H9 (cell line): ENCODE measurements around the gene SERP1. TPM values are rescaled to one million over a fixed set of nuclear protein-coding genes. Genes with fewer than 3 reads are reported as not detected.

Source experiments
- DNase-seq: peaks from one replicate; pipeline ENCODE4 v3.0.0-alpha.2; 2017
- H2AFZ ChIP-seq: one replicate; pipeline ENCODE4 v1.6.1; 2013; ENCODE audit warnings: mild to moderate bottlenecking, low read length, control low read depth, moderate library complexity
- H2AK5ac ChIP-seq: 2 replicates; pipeline ENCODE4 v1.6.1; 2013; ENCODE audit warnings: low read length, control low read depth, mixed read lengths; ENCODE audit not compliant: insufficient read length
- H2BK120ac ChIP-seq: one replicate; pipeline ENCODE4 v1.6.1; 2013; ENCODE audit warnings: low read depth, mild to moderate bottlenecking, low read length, control low read depth, inconsistent platforms; ENCODE audit not compliant: poor library complexity, severe bottlenecking
- H2BK12ac ChIP-seq: 2 replicates; pipeline ENCODE4 v1.6.1; 2013; ENCODE audit warnings: low read length, control low read depth, mixed read lengths, low read depth; ENCODE audit not compliant: insufficient read length
- H2BK15ac ChIP-seq: 2 replicates; pipeline ENCODE4 v1.6.1; 2013; ENCODE audit warnings: low read depth, low read length, control low read depth
- H2BK20ac ChIP-seq: one replicate; pipeline ENCODE4 v1.6.1; 2013; ENCODE audit warnings: low read depth, mild to moderate bottlenecking, low read length, control low read depth, inconsistent platforms; ENCODE audit not compliant: poor library complexity, severe bottlenecking
- H2BK5ac ChIP-seq: 2 replicates; pipeline ENCODE4 v1.6.1; 2013; ENCODE audit warnings: low read length, control low read depth, mixed read lengths; ENCODE audit not compliant: insufficient read length
- H3K14ac ChIP-seq: 2 replicates; pipeline ENCODE4 v1.6.1; 2013; ENCODE audit warnings: low read length, control low read depth; ENCODE audit not compliant: insufficient read depth
- H3K18ac ChIP-seq: 2 replicates; pipeline ENCODE4 v1.6.1; 2013; ENCODE audit warnings: low read depth, mild to moderate bottlenecking, mixed read lengths, low read length, control low read depth; ENCODE audit not compliant: insufficient read length
- H3K23ac ChIP-seq: 2 replicates; pipeline ENCODE4 v1.6.1; 2013; ENCODE audit warnings: low read length, control low read depth, mixed read lengths, low read depth; ENCODE audit not compliant: insufficient read length
- H3K23me2 ChIP-seq: 2 replicates; pipeline ENCODE4 v1.6.1; 2013; ENCODE audit warnings: low read depth, mild to moderate bottlenecking, mixed read lengths, low read length, control low read depth; ENCODE audit not compliant: insufficient read length, poor library complexity, severe bottlenecking
- H3K27ac ChIP-seq: 2 replicates; pipeline ENCODE4 v1.5.1; 2013; ENCODE audit warnings: low read length, control low read depth, mixed read lengths, low read depth; ENCODE audit not compliant: insufficient read length
- H3K27me3 ChIP-seq: 2 replicates; pipeline ENCODE4 v1.6.1; 2013; ENCODE audit warnings: low read length, control low read depth, inconsistent platforms; ENCODE audit not compliant: insufficient read depth
- H3K4ac ChIP-seq: 2 replicates; pipeline ENCODE4 v1.6.1; 2013; ENCODE audit warnings: low read depth, mild to moderate bottlenecking, control low read depth, inconsistent platforms, low read length, moderate library complexity
- H3K4me1 ChIP-seq: 2 replicates; pipeline ENCODE4 v1.6.1; 2013; ENCODE audit warnings: low read length, control low read depth, inconsistent platforms; ENCODE audit not compliant: insufficient read depth
- H3K4me2 ChIP-seq: 2 replicates; pipeline ENCODE4 v1.6.1; 2013; ENCODE audit warnings: low read length, control low read depth, mixed read lengths; ENCODE audit not compliant: insufficient read length, insufficient read depth
- H3K56ac ChIP-seq: 2 replicates; pipeline ENCODE4 v1.6.1; 2013; ENCODE audit warnings: low read depth, mild to moderate bottlenecking, mixed read lengths, low read length, control low read depth; ENCODE audit not compliant: insufficient read length
- H3K79me1 ChIP-seq: 2 replicates; pipeline ENCODE4 v1.6.1; 2013; ENCODE audit warnings: low read depth, mild to moderate bottlenecking, moderate library complexity, low read length, control low read depth, inconsistent platforms; ENCODE audit not compliant: insufficient read depth, poor library complexity, severe bottlenecking
- H3K79me2 ChIP-seq: 2 replicates; pipeline ENCODE4 v1.6.1; 2013; ENCODE audit warnings: low read length, control low read depth, inconsistent platforms; ENCODE audit not compliant: insufficient read depth
- H3K9ac ChIP-seq: 2 replicates; pipeline ENCODE4 v1.6.1; 2013; ENCODE audit warnings: low read length, control low read depth, mixed read lengths; ENCODE audit not compliant: insufficient read length; ENCODE audit errors: extremely low read depth
- H3K9me3 ChIP-seq: one replicate; pipeline ENCODE4 v1.6.1; 2013; ENCODE audit warnings: low read depth, low read length, inconsistent platforms; ENCODE audit not compliant: control insufficient read depth
- H3T11ph ChIP-seq: one replicate; pipeline ENCODE4 v1.6.1; 2013; ENCODE audit warnings: mild to moderate bottlenecking, low read length, control low read depth, inconsistent platforms
- H4K20me1 ChIP-seq: one replicate; pipeline ENCODE4 v1.6.1; 2013; ENCODE audit not compliant: control insufficient read depth, insufficient read length, insufficient read depth
- H4K5ac ChIP-seq: 2 replicates; pipeline ENCODE4 v1.6.1; 2013; ENCODE audit warnings: low read depth, mild to moderate bottlenecking, mixed read lengths, low read length, control low read depth; ENCODE audit not compliant: insufficient read length
- H4K8ac ChIP-seq: replicated peaks from 2 replicates; pipeline ENCODE4 v1.6.1; 2013; ENCODE audit warnings: low read length, control low read depth, mixed read lengths, low read depth; ENCODE audit not compliant: insufficient read length
- H4K91ac ChIP-seq: 2 replicates; pipeline ENCODE4 v1.6.1; 2013; ENCODE audit warnings: low read depth, mild to moderate bottlenecking, moderate library complexity, mixed read lengths, low read length, control low read depth; ENCODE audit not compliant: insufficient read length
- H3K27ac Mint-ChIP-seq, 3 experiments: 2 replicates in 2 of 3; 3 replicates in 1 of 3; pipeline ENCODE4 v1.8.0; 2020 to 2021; ENCODE audit warnings: mixed read lengths in 3 of 3, mild to moderate bottlenecking in 1 of 3, moderate library complexity in 1 of 3
- H3K27me3 Mint-ChIP-seq: 2 replicates; pipeline ENCODE4 v1.8.0; 2021; ENCODE audit warnings: low read depth, mild to moderate bottlenecking, moderate library complexity, mixed read lengths
- H3K36me3 Mint-ChIP-seq, 3 experiments: 2 replicates in 2 of 3; 3 replicates in 1 of 3; pipeline ENCODE4 v1.8.0; 2020 to 2021; ENCODE audit warnings: low read depth in 3 of 3, mixed read lengths in 3 of 3; ENCODE audit not compliant: insufficient read depth in 1 of 3
- H3K4me1 Mint-ChIP-seq, 2 experiments: 2 replicates each; pipeline ENCODE4 v1.8.0; 2020; ENCODE audit warnings: mixed read lengths in 2 of 2
- H3K4me3 Mint-ChIP-seq, 2 experiments: 2 replicates in 1 of 2; 3 replicates in 1 of 2; pipeline ENCODE4 v1.8.0; 2020 to 2021; ENCODE audit warnings: mild to moderate bottlenecking in 2 of 2, mixed read lengths in 2 of 2, moderate library complexity in 1 of 2
- H3K9me3 Mint-ChIP-seq, 2 experiments: 2 replicates in 1 of 2; 3 replicates in 1 of 2; pipeline ENCODE4 v1.8.0; 2020; ENCODE audit warnings: mild to moderate bottlenecking in 2 of 2, mixed read lengths in 2 of 2, moderate library complexity in 1 of 2
- WGBS: extraction: QIAGEN DNeasy Blood & Tissue Kit; methylation state at CpG from one replicate; pipeline ENCODE4 v1.1.7; 2013; ENCODE audit warnings: missing lambda C conversion rate, low lambda C conversion rate, mixed read lengths; ENCODE audit not compliant: insufficient read length; ENCODE audit errors: extremely low coverage; 5-methylcytosine and 5-hydroxymethylcytosine counted together
- total RNA-seq: library from RNA; stranded (reverse); gene quantifications from 2 replicates; pipeline ENCODE4 v1.2.1, GENCODE V29; 2021
- TF ChIP-seq, protein P1 (sequence below): fragments of 200-600 bp; sonication (generic); conservative IDR thresholded peaks from 3 replicates; pipeline ENCODE4 v1.8.0; 2021; ENCODE audit warnings: antibody characterized with exemption, mild to moderate bottlenecking

SERP1 gene
- total RNA-seq, 1 experiment from 2014 or later, result 84.8 TPM

DNA sequence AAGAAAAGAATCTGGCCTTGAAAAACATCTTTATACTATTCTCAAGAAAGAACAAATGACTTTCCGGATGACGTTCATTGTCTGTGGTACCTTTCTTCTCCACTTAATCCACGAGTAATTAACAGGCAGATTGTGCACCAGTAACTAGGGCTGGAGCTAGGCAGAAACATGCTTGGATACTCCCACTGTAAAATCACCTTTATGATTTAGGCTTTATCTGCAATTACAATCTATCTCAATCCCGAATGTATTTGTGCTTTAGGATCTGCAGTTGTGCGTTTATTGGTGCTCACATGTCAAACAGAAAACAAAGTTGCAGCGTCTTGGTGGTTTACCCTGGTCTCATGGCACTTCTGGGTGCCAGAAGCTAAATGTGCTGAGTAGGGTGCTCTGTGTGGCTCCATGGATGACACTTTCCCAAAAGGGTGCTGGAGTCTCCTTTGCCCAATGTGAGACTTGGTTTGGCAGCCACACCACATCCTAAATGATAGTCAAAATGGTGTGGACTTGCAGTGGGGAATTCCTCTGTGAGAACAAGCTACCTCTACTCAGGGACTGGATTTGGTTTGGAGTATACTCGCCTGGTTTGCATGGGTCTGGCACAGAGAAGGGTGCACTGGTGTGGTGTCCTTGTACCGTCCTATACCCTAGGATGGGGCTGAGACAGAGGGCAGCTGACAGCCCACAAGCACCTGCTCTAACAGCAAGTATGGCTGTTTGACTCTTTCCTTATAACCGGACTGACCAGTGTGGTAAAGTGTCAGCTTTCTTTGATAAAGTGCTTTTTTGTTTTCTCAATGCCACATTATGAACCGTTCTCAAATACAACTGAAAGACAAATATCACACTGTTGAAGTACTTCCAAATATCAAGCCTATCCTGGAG lies 7.7 kb downstream of the SERP1 start:
- Histone ChIP-seq H3K4me1 (no peaks in the 10 kb centered on the region), H2BK12ac (no peak overlapping the region), H2BK15ac (no peak overlapping the region), H2BK20ac (no peak overlapping the region), H3K27me3 (no peaks in the 10 kb centered on the region), H3K79me1 (no peaks in the 10 kb centered on the region), H3K18ac (no peak overlapping the region), H3K56ac (no peak overlapping the region), H3T11ph (no peak overlapping the region), H4K20me1 (no peaks in the 10 kb centered on the region), H2BK120ac (no peak overlapping the region), H3K79me2 (no peaks in the 10 kb centered on the region), H3K27ac (no peak overlapping the region), H4K5ac (no peak overlapping the region), H2AFZ (no peak overlapping the region), H3K9ac (no peak overlapping the region), H3K4ac (no peak overlapping the region), H4K8ac (no peak overlapping the region), H3K23ac (no peak overlapping the region), H3K14ac (no peak overlapping the region), H3K9me3 (no peaks in the 10 kb centered on the region), H3K23me2 (no peaks in the 10 kb centered on the region), H2AK5ac (no peak overlapping the region), H4K91ac (no peak overlapping the region), H2BK5ac (no peak overlapping the region), H3K4me2 (no peak overlapping the region)
- H3K4me3 Mint-ChIP-seq, result no peak overlapping the region
- H3K27ac Mint-ChIP-seq, result no peak overlapping the region
- WGBS, result no CpG with 5 or more reads among the region's 10 CpGs
- H3K9me3 Mint-ChIP-seq, result no peaks in the 10 kb centered on the region
- H3K27me3 Mint-ChIP-seq, result no peaks in the 10 kb centered on the region
- H3K36me3 Mint-ChIP-seq, result peaks cover 2 to 12% (median 10%) of the 10 kb centered on the region in 3 experiments; a peak in 6 of 7 replicates
- no peak for DNase-seq
- no peaks in the 10 kb centered on the region for H3K4me1 Mint-ChIP-seq
- TF ChIP-seq, protein P1, sequence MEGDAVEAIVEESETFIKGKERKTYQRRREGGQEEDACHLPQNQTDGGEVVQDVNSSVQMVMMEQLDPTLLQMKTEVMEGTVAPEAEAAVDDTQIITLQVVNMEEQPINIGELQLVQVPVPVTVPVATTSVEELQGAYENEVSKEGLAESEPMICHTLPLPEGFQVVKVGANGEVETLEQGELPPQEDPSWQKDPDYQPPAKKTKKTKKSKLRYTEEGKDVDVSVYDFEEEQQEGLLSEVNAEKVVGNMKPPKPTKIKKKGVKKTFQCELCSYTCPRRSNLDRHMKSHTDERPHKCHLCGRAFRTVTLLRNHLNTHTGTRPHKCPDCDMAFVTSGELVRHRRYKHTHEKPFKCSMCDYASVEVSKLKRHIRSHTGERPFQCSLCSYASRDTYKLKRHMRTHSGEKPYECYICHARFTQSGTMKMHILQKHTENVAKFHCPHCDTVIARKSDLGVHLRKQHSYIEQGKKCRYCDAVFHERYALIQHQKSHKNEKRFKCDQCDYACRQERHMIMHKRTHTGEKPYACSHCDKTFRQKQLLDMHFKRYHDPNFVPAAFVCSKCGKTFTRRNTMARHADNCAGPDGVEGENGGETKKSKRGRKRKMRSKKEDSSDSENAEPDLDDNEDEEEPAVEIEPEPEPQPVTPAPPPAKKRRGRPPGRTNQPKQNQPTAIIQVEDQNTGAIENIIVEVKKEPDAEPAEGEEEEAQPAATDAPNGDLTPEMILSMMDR, result no peak
